HepG2 (cell line): ENCODE results near the gene PLXND1. TPM values are rescaled to one million over a fixed set of nuclear protein-coding genes. Genes with fewer than 3 reads are reported as not detected.

ENCODE experiments used
- ATAC-seq: fragments of 200-7000 bp; cut with Tn5 transposase; 3 replicates; pipeline ENCODE4 v1.9.1; 2020; ENCODE audit warnings: mild to moderate bottlenecking, moderate library complexity
- BruUV-seq: library from RNA; stranded (reverse); fragments of 400-500 nt; replicated peaks from 2 replicates; lab custom pipeline; 2021; lab: Mats Ljungman, UMichigan
- CTCF ChIA-PET: fragments of 300-600 bp; formaldehyde crosslinking; extraction: SDS; loops from one replicate; lab custom pipeline; 2021; ENCODE audit warnings: low total read pairs, inconsistent platforms, low intra/inter-chr PET ratio; lab: Yijun Ruan, JAX
- POLR2A ChIA-PET: fragments of 350-600 bp; sonication (Branson Sonifier 250); formaldehyde crosslinking; loops from one replicate; lab custom pipeline; 2020; ENCODE audit warnings: antibody characterized with exemption, inconsistent platforms; lab: Yijun Ruan, JAX
- DNase-seq: peaks from one replicate; pipeline ENCODE4 v3.0.0-alpha.2; 2015; ENCODE audit warnings: low spot score
- FAIRE-seq: peaks from 3 replicates; lab custom pipeline; 2011; peaks lifted over from hg19 to GRCh38; lab: Jason Lieb, UNC
- H2AFZ ChIP-seq: one replicate; pipeline ENCODE4 v1.6.1; 2011; ENCODE audit warnings: low read length, inconsistent platforms
- H3K27ac ChIP-seq: fragments of 300-600 bp; 3 replicates; pipeline ENCODE4 v1.8.0; 2011; ENCODE audit warnings: mixed run types, mild to moderate bottlenecking, mixed read lengths, low read length, inconsistent platforms; ENCODE audit not compliant: insufficient read depth; ENCODE audit errors: extremely low read length
- H3K27me3 ChIP-seq, 2 experiments: fragments of 200-600 bp in 1 of 2; 2 replicates in 1 of 2; 3 replicates in 1 of 2; pipeline versions ENCODE4 v1.6.0 to v1.8.0; 2011; ENCODE audit warnings: low read length in 2 of 2, mild to moderate bottlenecking in 2 of 2, moderate library complexity in 2 of 2, inconsistent platforms in 1 of 2; ENCODE audit not compliant: insufficient read depth in 2 of 2, control insufficient read depth in 1 of 2
- H3K36me3 ChIP-seq, 2 experiments: fragments of 200-600 bp in 1 of 2; replicated peaks in 1 of 2; 2 replicates in 1 of 2; 3 replicates in 1 of 2; pipeline versions ENCODE4 v1.5.1 to v1.8.0; 2011; ENCODE audit warnings: low read length in 2 of 2, inconsistent platforms in 1 of 2; ENCODE audit not compliant: insufficient read depth in 2 of 2, control insufficient read depth in 1 of 2
- H3K4me1 ChIP-seq: 2 replicates; pipeline ENCODE4 v1.5.1; 2012; ENCODE audit warnings: low read length, inconsistent platforms; ENCODE audit not compliant: insufficient read depth
- H3K4me2 ChIP-seq: 2 replicates; pipeline ENCODE4 v1.6.0; 2011; ENCODE audit warnings: low read depth, low read length, inconsistent platforms
- H3K4me3 ChIP-seq, 3 experiments: fragments of 200-600 bp in 1 of 3; sonication (generic), shearing (Covaris generic) in 1 of 3; replicated peaks in 1 of 3; 2 replicates each; pipeline ENCODE4 v1.5.1; 2011 to 2016; ENCODE audit warnings: low read length in 3 of 3, inconsistent platforms in 2 of 3, low read depth in 2 of 3, mild to moderate bottlenecking in 2 of 3, control low read depth in 1 of 3, mixed read lengths in 1 of 3; ENCODE audit not compliant: insufficient read depth in 1 of 3
- H3K79me2 ChIP-seq: one replicate; pipeline ENCODE4 v1.6.1; 2011; ENCODE audit warnings: low read length, inconsistent platforms; ENCODE audit not compliant: insufficient read depth
- H3K9ac ChIP-seq: 2 replicates; pipeline ENCODE4 v1.6.0; 2011; ENCODE audit warnings: mild to moderate bottlenecking, low read depth, low read length, inconsistent platforms; ENCODE audit not compliant: insufficient read depth
- H3K9me3 ChIP-seq: 2 replicates; pipeline ENCODE4 v1.5.1; 2012; ENCODE audit warnings: mild to moderate bottlenecking, low read length
- H4K20me1 ChIP-seq: 2 replicates; pipeline ENCODE4 v1.6.0; 2011; ENCODE audit warnings: inconsistent platforms, mild to moderate bottlenecking, low read length, moderate library complexity; ENCODE audit not compliant: insufficient read depth
- FOXC1 ChIP-seq: sonication (generic); formaldehyde crosslinking; IDR thresholded peaks from 2 replicates; pipeline ENCODE4 v1.8.0; 2022; ENCODE audit warnings: mild to moderate bottlenecking, missing genetic modification reagents, borderline replicate concordance
- GFI1 ChIP-seq: sonication (generic); formaldehyde crosslinking; IDR thresholded peaks from 2 replicates; pipeline ENCODE4 v1.5.0; 2020; ENCODE audit warnings: missing genetic modification reagents, mild to moderate bottlenecking, borderline replicate concordance
- MAFF ChIP-seq: IDR thresholded peaks from 2 replicates; pipeline ENCODE4 v1.6.1; 2011; ENCODE audit warnings: low read depth, low read length, improper control_type of control experiment
- MED1 ChIP-seq: sonication (generic); formaldehyde crosslinking; IDR thresholded peaks from 2 replicates; pipeline ENCODE4 v1.4.0; 2020; ENCODE audit warnings: missing genetic modification reagents
- MED13 ChIP-seq: sonication (generic); formaldehyde crosslinking; IDR thresholded peaks from 2 replicates; pipeline ENCODE4 v1.5.0; 2020; ENCODE audit warnings: missing genetic modification reagents
- MEF2D ChIP-seq: sonication (generic); formaldehyde crosslinking; IDR thresholded peaks from 2 replicates; pipeline ENCODE4 v1.5.1; 2020; ENCODE audit warnings: mild to moderate bottlenecking, missing genetic modification reagents
- NFKB2 ChIP-seq: sonication (generic); formaldehyde crosslinking; IDR thresholded peaks from 2 replicates; pipeline ENCODE4 v1.4.0; 2020; ENCODE audit warnings: missing genetic modification reagents, borderline replicate concordance
- SIN3A ChIP-seq: IDR thresholded peaks from 2 replicates; pipeline ENCODE4 v1.6.1; 2011; ENCODE audit warnings: low read depth, mild to moderate bottlenecking, control low read depth, low read length, borderline replicate concordance
- SRSF9 ChIP-seq: fragments of 200-400 bp; formaldehyde crosslinking; IDR thresholded peaks from 2 replicates; pipeline ENCODE4 v1.6.1; 2018; ENCODE audit warnings: borderline replicate concordance, mild to moderate bottlenecking, low read depth, low read length; ENCODE audit not compliant: insufficient read depth, poor library complexity, severe bottlenecking
- STAG1 ChIP-seq: sonication (generic); formaldehyde crosslinking; IDR thresholded peaks from 2 replicates; pipeline ENCODE4 v1.4.0; 2020; ENCODE audit warnings: missing genetic modification reagents
- SYNCRIP ChIP-seq: fragments of 200-400 bp; formaldehyde crosslinking; IDR thresholded peaks from 2 replicates; pipeline ENCODE4 v1.6.1; 2018; ENCODE audit warnings: mild to moderate bottlenecking, low read depth, low read length; ENCODE audit not compliant: insufficient read depth
- TOE1 ChIP-seq: sonication (generic); formaldehyde crosslinking; IDR thresholded peaks from 2 replicates; pipeline ENCODE4 v1.4.0; 2020; ENCODE audit warnings: mild to moderate bottlenecking, missing genetic modification reagents
- ZNF510 ChIP-seq: sonication (generic); formaldehyde crosslinking; IDR thresholded peaks from 2 replicates; pipeline ENCODE4 v1.4.0; 2020; ENCODE audit warnings: low read depth, mild to moderate bottlenecking, missing genetic modification reagents
- ZNF891 ChIP-seq: sonication (generic); formaldehyde crosslinking; IDR thresholded peaks from 2 replicates; pipeline ENCODE4 v1.5.0; 2020; ENCODE audit warnings: mild to moderate bottlenecking, missing genetic modification reagents
- ZSCAN29 ChIP-seq: sonication (generic); formaldehyde crosslinking; conservative IDR thresholded peaks from 2 replicates; pipeline ENCODE4 v1.4.0; 2020; ENCODE audit warnings: mild to moderate bottlenecking, missing genetic modification reagents
- WGBS: methylation state at CpG from one replicate; pipeline ENCODE4 v1.1.6; 2017; ENCODE audit warnings: low lambda C conversion rate; 5-methylcytosine and 5-hydroxymethylcytosine counted together
- in situ Hi-C: cut with HindIII; loops from 2 replicates; pipeline ENCODE4 v1.10.0; 2017; ENCODE audit warnings: low pct_unique_long_range_greater_than_20kb; ENCODE audit not compliant: extremely low pct_ligation_motif_present
- intact Hi-C: fragments of 100-400 bp; cut with micrococcal nuclease; formaldehyde crosslinking; loops from one replicate; pipeline ENCODE4 v1.10.0; 2022; ENCODE audit not compliant: unreplicated experiment
- polyA plus RNA-seq, 8 experiments: library from polyadenylated mRNA; depleted of rRNA in 3 of 8; stranded (reverse) in 7 of 8; unstranded in 1 of 8; fragments of >200 nt; fragmentation: Illumina TruSeq in 4 of 8; extraction: Trizol in 4 of 8; gene quantifications; 2 replicates each; pipeline versions ENCODE4 v1.2.1 to v1.2.3, GENCODE V29; 2011 to 2016; ENCODE audit warnings: low read depth in 4 of 8, missing spikeins in 1 of 8, mixed read lengths in 1 of 8; ENCODE audit not compliant: insufficient read depth in 1 of 8
- total RNA-seq, 5 experiments: library from RNA; depleted of rRNA; stranded (reverse); fragments of >200 nt; fragmentation: Illumina TruSeq; extraction: Trizol; gene quantifications; 2 replicates each; pipeline ENCODE4 v1.2.3, GENCODE V29; 2016; ENCODE audit warnings: low read depth in 1 of 5
- TF ChIP-seq, protein P1 (sequence below): sonication (generic); formaldehyde crosslinking; IDR thresholded peaks from 2 replicates; pipeline ENCODE4 v1.9.0; 2021; ENCODE audit warnings: missing genetic modification reagents, mild to moderate bottlenecking, borderline replicate concordance
- TF ChIP-seq, protein P2 (sequence below): sonication (generic); formaldehyde crosslinking; IDR thresholded peaks from 2 replicates; pipeline ENCODE4 v1.5.1; 2020; ENCODE audit warnings: mild to moderate bottlenecking, missing genetic modification reagents

PLXND1 gene
- total and polyA plus RNA-seq, 2 of the 13 experiments (the other 11 are each of a cell fraction or from before 2014, with no cell fraction given), result 15.9 to 42.0 TPM

DNA sequence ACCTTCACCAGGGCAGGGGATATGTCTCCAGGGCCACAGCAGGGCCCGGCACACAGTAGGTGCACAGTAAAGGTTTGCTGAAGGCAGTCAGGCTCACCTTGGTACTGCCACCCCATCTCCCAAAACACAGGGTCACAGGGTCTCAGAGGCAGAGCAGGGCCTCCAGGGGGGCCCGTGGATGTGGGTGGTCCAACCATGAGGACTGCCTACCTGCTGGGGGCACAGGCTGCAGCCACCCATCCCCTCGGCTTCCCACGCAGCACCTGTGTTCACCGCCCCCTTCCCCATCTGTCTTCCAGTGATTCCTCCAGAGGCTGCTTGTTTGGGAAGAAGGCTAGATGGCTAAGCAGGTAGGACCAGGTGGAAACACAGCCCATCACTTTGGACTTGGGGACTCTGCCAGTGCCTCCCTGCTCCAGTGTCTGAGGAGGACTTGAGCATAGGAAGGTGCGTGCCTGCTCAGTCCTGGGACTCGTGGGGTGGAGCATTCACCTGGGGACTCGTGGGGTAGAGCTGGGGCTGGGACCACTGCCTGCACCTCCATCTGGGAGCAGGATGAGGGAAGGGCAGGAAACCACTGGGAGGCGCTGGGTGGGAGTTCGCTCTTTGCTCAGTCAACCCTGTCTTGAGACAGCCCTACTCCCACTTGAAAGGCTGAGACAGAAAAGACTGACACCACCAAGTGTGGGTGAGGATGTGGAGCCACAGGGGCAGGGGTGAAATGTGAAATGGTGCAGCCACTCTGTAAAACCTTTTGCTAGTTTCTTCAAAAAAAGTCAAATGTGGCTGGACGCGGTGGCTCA is 18.8 kb upstream of the PLXND1 start:
- Histone ChIP-seq H2AFZ (no peak overlapping the region), H3K4me3 (peak overlapping the region; percentile 24 to 97 (median 52); a peak in 5 of 6 replicates), H4K20me1 (no peaks in the 10 kb centered on the region), H3K9me3 (no peaks in the 10 kb centered on the region), H3K27ac (peak overlapping the region; percentile 95), H3K4me2 (peak overlapping the region; percentile 100), H3K27me3 (no peaks in the 10 kb centered on the region; a peak in 1 of 5 replicates), H3K79me2 (peaks cover 8% of the 10 kb centered on the region), H3K9ac (peak overlapping the region; percentile 59), H3K36me3 (no peaks in the 10 kb centered on the region), H3K4me1 (peaks cover 72% of the 10 kb centered on the region)
- ATAC-seq, result peak; percentile 13; the same call in 2 of the 3 replicates
- no peak for DNase-seq
- no TSS peak for BruUV-seq
- POLR2A ChIA-PET, result interaction anchor here (0.9 to 5.4 kb wide), 10 partner anchors 9 to 268 kb away, joined by 3 to 107 read pairs (median 10); partner anchors contain the start of gene TMCC1
- 16% methylated on average over 4 of the region's 12 CpGs for WGBS
- intact Hi-C loops (loop anchor here (10.0 kb wide), 1 partner anchor 240 kb away; no protein-coding TSS in a partner anchor), in situ Hi-C loops (loop anchor here (5.0 kb wide), 2 partner anchors 207 to 307 kb away; no protein-coding TSS in a partner anchor)
- CTCF ChIA-PET, result no interaction called here
- no peak for FAIRE-seq
- no peak for TF ChIP-seq ZNF891 (CRISPR knock-in tag)
- 0 out of 2 replicates have a peak, but pooled peaks have one; percentile 45 for TF ChIP-seq ZNF510 (CRISPR knock-in tag)
- TF ChIP-seq ZSCAN29 (CRISPR knock-in tag), result 0 out of 2 replicates have a peak, but pooled peaks have one; percentile 24
- no peak for TF ChIP-seq MAFF
- no peak for TF ChIP-seq TOE1 (CRISPR knock-in tag)
- TF ChIP-seq GFI1 (CRISPR knock-in tag), result no peak
- no peak for TF ChIP-seq MED13 (CRISPR knock-in tag)
- no peak for TF ChIP-seq MEF2D (CRISPR knock-in tag)
- TF ChIP-seq FOXC1 (CRISPR knock-in tag), result peak; percentile 59; the same call in 1 of the 2 replicates
- 0 out of 2 replicates have a peak, but pooled peaks have one; percentile 33 for TF ChIP-seq SIN3A
- no peak for TF ChIP-seq MED1 (CRISPR knock-in tag)
- no peak for TF ChIP-seq SYNCRIP
- peak; percentile 44 for TF ChIP-seq STAG1 (CRISPR knock-in tag)
- TF ChIP-seq SRSF9, result no peak
- TF ChIP-seq NFKB2 (CRISPR knock-in tag), result no peak
- TF ChIP-seq, protein P1, sequence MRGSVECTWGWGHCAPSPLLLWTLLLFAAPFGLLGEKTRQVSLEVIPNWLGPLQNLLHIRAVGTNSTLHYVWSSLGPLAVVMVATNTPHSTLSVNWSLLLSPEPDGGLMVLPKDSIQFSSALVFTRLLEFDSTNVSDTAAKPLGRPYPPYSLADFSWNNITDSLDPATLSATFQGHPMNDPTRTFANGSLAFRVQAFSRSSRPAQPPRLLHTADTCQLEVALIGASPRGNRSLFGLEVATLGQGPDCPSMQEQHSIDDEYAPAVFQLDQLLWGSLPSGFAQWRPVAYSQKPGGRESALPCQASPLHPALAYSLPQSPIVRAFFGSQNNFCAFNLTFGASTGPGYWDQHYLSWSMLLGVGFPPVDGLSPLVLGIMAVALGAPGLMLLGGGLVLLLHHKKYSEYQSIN, result no peak
- TF ChIP-seq, protein P2, sequence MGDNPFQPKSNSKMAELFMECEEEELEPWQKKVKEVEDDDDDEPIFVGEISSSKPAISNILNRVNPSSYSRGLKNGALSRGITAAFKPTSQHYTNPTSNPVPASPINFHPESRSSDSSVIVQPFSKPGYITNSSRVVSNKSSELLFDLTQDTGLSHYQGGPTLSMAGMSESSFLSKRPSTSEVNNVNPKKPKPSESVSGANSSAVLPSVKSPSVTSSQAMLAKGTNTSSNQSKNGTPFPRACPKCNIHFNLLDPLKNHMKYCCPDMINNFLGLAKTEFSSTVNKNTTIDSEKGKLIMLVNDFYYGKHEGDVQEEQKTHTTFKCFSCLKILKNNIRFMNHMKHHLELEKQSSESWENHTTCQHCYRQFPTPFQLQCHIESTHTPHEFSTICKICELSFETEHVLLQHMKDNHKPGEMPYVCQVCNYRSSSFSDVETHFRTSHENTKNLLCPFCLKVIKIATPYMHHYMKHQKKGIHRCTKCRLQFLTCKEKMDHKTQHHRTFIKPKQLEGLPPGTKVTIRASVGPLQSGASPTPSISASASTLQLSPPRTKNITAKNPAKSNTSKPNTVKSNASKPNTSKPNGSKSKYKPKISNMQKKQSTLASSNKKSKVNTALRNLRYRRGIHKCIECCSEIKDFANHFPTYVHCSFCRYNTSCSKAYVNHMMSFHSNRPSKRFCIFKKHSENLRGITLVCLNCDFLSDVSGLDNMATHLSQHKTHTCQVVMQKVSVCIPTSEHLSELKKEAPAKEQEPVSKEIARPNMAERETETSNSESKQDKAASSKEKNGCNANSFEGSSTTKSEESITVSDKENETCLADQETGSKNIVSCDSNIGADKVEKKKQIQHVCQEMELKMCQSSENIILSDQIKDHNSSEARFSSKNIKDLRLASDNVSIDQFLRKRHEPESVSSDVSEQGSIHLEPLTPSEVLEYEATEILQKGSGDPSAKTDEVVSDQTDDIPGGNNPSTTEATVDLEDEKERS (CRISPR knock-in tag), result no peak
